Karpas-422 (cell line): ENCODE data around the gene EXT2. TPM values are rescaled to one million over a fixed set of nuclear protein-coding genes. Genes with fewer than 3 reads are reported as not detected.

ENCODE experiments used
- DNase-seq: peaks from one replicate; pipeline ENCODE4 v3.0.0-alpha.2; 2015
- H2AFZ ChIP-seq: fragments of 200-600 bp; sonication (generic); 2 replicates; pipeline ENCODE4 v1.6.1; 2014; ENCODE audit warnings: antibody characterized with exemption, low read length, mixed read lengths
- H3K27ac ChIP-seq: fragments of 200-600 bp; sonication (generic); 2 replicates; pipeline ENCODE4 v1.5.1; 2014; ENCODE audit warnings: mild to moderate bottlenecking, low read length, moderate library complexity
- H3K27me3 ChIP-seq: fragments of 200-600 bp; sonication (generic); 2 replicates; pipeline ENCODE4 v1.6.1; 2014; ENCODE audit warnings: low read length, mixed read lengths
- H3K36me3 ChIP-seq: fragments of 200-600 bp; sonication (generic); 2 replicates; pipeline ENCODE4 v1.6.1; 2014; ENCODE audit warnings: low read length, mixed read lengths; ENCODE audit not compliant: insufficient read depth
- H3K4me1 ChIP-seq: fragments of 200-600 bp; sonication (generic); 2 replicates; pipeline ENCODE4 v1.6.1; 2014; ENCODE audit warnings: mild to moderate bottlenecking, low read length, mixed read lengths
- H3K4me2 ChIP-seq: fragments of 200-600 bp; sonication (generic); 2 replicates; pipeline ENCODE4 v1.6.1; 2014; ENCODE audit warnings: low read length, low read depth, mild to moderate bottlenecking; ENCODE audit not compliant: poor library complexity, severe bottlenecking
- H3K4me3 ChIP-seq: fragments of 200-600 bp; sonication (generic); 2 replicates; pipeline ENCODE4 v1.5.1; 2014; ENCODE audit warnings: mild to moderate bottlenecking, antibody characterized with exemption, low read length, mixed read lengths
- H3K79me2 ChIP-seq: fragments of 200-600 bp; sonication (generic); 2 replicates; pipeline ENCODE4 v1.6.1; 2014; ENCODE audit warnings: mild to moderate bottlenecking, low read length, mixed read lengths
- H3K9ac ChIP-seq: fragments of 200-600 bp; sonication (generic); 2 replicates; pipeline ENCODE4 v1.6.0; 2014; ENCODE audit warnings: low read length
- H3K9me2 ChIP-seq: fragments of 200-600 bp; sonication (generic), shearing (Covaris generic); replicated peaks from 2 replicates; pipeline ENCODE4 v1.6.0; 2014; ENCODE audit warnings: mild to moderate bottlenecking, low read length, moderate library complexity; ENCODE audit not compliant: insufficient read depth
- H3K9me3 ChIP-seq: fragments of 300-700, 200-600 bp; sonication (generic); 2 replicates; pipeline ENCODE4 v1.6.1; 2014; ENCODE audit warnings: low read length, mixed read lengths
- H4K20me1 ChIP-seq: fragments of 200-600 bp; sonication (generic); 2 replicates; pipeline ENCODE4 v1.6.1; 2014; ENCODE audit warnings: mild to moderate bottlenecking, antibody characterized with exemption, low read length, low read depth; ENCODE audit not compliant: insufficient read depth
- total RNA-seq: library from RNA; depleted of rRNA; stranded (reverse); fragments of >200 nt; shearing (Covaris generic); gene quantifications from 2 replicates; pipeline ENCODE4 v1.2.3, GENCODE V29; 2014; ENCODE audit warnings: low replicate concordance

EXT2 gene
- total RNA-seq, 1 experiment from 2014 or later = 64.0 TPM

GRCh38 chr11:44149651-44150050 lies 54.2 kb downstream of the EXT2 start:
- H2AFZ ChIP-seq = no peak overlapping the region
- H3K4me1 ChIP-seq = no peaks in the 10 kb centered on the region
- no peaks in the 10 kb centered on the region for H3K79me2 ChIP-seq
- no peak overlapping the region for H3K9ac ChIP-seq
- no peak overlapping the region for H3K4me3 ChIP-seq
- no peaks in the 10 kb centered on the region for H4K20me1 ChIP-seq
- peaks cover 27% of the 10 kb centered on the region for H3K36me3 ChIP-seq
- no peak for DNase-seq
- H3K9me2 ChIP-seq = no peaks in the 10 kb centered on the region
- 0 out of 2 replicates have a peak, but pooled peaks cover 5% of the 10 kb centered on the region for H3K9me3 ChIP-seq
- H3K27me3 ChIP-seq = no peaks in the 10 kb centered on the region
- H3K27ac ChIP-seq = no peak overlapping the region
- H3K4me2 ChIP-seq = no peak overlapping the region

DNA sequence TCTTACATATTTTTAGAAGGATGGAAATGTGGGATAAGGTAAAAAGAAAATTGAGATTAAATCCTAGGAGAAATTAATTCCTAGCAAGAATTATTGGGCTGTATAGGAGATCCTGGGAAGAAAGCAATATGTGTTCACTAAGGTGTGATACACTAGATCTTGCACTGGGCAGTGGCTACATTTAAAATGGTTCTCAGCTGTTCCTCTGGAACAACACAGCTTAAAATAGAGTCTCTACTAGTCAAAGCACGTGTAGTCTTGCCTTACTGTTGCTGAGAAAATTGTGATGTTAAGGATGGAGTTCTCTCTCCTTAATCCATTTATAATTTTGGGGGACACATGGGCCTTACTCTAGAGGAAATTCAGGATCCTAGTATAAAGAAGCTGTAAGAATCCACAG lies 54.9 kb downstream of the EXT2 start:
- Histone ChIP-seq H3K4me3 (no peak overlapping the region), H3K4me1 (no peaks in the 10 kb centered on the region), H3K9me2 (no peaks in the 10 kb centered on the region), H3K27ac (no peak overlapping the region), H3K27me3 (no peaks in the 10 kb centered on the region), H2AFZ (no peak overlapping the region), H3K9me3 (0 out of 2 replicates have a peak, but pooled peaks cover 5% of the 10 kb centered on the region), H3K9ac (no peak overlapping the region), H3K4me2 (no peak overlapping the region), H3K36me3 (peaks cover 27% of the 10 kb centered on the region), H4K20me1 (no peaks in the 10 kb centered on the region), H3K79me2 (no peaks in the 10 kb centered on the region)
- DNase-seq = no peak

DNA sequence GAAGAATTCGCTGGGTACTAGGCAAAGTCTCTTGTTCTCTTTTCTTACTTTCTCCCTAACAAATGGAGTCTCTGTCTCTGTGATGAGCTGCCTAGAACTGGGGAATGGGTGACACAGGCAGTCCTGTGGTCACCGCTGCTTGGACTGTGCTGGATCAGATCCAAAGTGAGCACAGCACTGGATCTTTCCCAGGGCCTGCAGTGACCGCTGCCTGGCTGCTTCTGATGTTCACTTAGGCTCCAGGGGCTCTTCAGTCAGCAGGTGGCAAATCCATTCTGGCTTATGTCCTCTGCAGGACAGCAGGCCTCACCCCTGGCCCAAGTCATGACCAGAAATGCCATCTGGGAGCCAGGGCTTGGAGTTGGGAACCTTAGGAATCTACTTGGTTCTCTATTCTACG lies 61.5 kb downstream of the EXT2 start:
- H3K9me2 ChIP-seq = no peaks in the 10 kb centered on the region
- no peak overlapping the region for H2AFZ ChIP-seq
- no peaks in the 10 kb centered on the region for H3K27me3 ChIP-seq
- H3K36me3 ChIP-seq = peaks cover 14% of the 10 kb centered on the region; the same call in 1 of the 2 replicates
- no peak overlapping the region for H3K27ac ChIP-seq
- no peak overlapping the region for H3K4me2 ChIP-seq
- no peak overlapping the region for H3K4me3 ChIP-seq
- no peak for DNase-seq
- peaks cover 3% of the 10 kb centered on the region; the same call in 1 of the 2 replicates for H3K79me2 ChIP-seq
- H3K4me1 ChIP-seq = peaks cover 18% of the 10 kb centered on the region
- H3K9me3 ChIP-seq = no peaks in the 10 kb centered on the region
- no peaks in the 10 kb centered on the region for H4K20me1 ChIP-seq
- H3K9ac ChIP-seq = no peak overlapping the region

GRCh38 chr11:44158384-44158783 lies 62.9 kb downstream of the EXT2 start:
- Histone ChIP-seq H3K4me1 (peaks cover 29% of the 10 kb centered on the region), H4K20me1 (no peaks in the 10 kb centered on the region), H3K4me3 (no peak overlapping the region), H3K9me3 (no peaks in the 10 kb centered on the region), H3K9ac (no peak overlapping the region), H3K27ac (no peak overlapping the region), H3K4me2 (no peak overlapping the region), H3K79me2 (peaks cover 5% of the 10 kb centered on the region), H3K27me3 (no peaks in the 10 kb centered on the region), H3K9me2 (no peaks in the 10 kb centered on the region), H2AFZ (no peak overlapping the region), H3K36me3 (peaks cover 6% of the 10 kb centered on the region; the same call in 1 of the 2 replicates)
- DNase-seq = no peak

GRCh38 chr11:44159848-44160721 lies 64.6 kb downstream of the EXT2 start:
- H3K4me1 ChIP-seq = peaks cover 39% of the 10 kb centered on the region
- no peaks in the 10 kb centered on the region for H3K9me2 ChIP-seq
- no peak overlapping the region for H3K4me2 ChIP-seq
- 0 out of 2 replicates have a peak overlapping the region, but pooled peaks have one; percentile 7 for H3K27ac ChIP-seq
- H2AFZ ChIP-seq = no peak overlapping the region
- DNase-seq = no peak
- H3K79me2 ChIP-seq = peaks cover 10% of the 10 kb centered on the region
- H4K20me1 ChIP-seq = no peaks in the 10 kb centered on the region
- no peaks in the 10 kb centered on the region for H3K9me3 ChIP-seq
- no peak overlapping the region for H3K4me3 ChIP-seq
- no peak overlapping the region for H3K9ac ChIP-seq
- H3K36me3 ChIP-seq = peaks cover 4% of the 10 kb centered on the region; the same call in 1 of the 2 replicates
- H3K27me3 ChIP-seq = no peaks in the 10 kb centered on the region

DNA sequence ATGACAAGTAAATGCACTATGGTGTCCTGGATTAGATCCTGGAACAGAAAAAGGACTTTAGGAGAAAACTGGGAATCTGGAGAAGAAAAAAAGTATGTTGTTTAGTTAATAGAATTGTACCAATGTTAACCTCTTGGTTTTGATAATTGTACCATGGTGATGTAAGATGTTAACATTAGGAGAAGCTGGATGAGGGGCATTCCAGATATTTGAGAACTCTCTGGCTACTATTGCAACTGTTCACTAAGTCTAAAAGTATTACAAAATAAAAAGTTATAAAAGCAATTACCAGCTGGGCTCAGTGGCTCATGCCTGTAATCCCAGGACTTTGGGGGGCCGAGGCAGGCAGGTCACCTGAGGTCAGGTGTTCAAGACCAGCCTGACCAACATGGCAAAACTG lies 66.5 kb downstream of the EXT2 start:
- Histone ChIP-seq H3K4me2 (no peak overlapping the region), H3K4me1 (peaks cover 39% of the 10 kb centered on the region), H3K4me3 (no peak overlapping the region), H3K27me3 (no peaks in the 10 kb centered on the region), H4K20me1 (no peaks in the 10 kb centered on the region), H3K27ac (no peak overlapping the region), H3K9ac (no peak overlapping the region), H3K9me2 (no peaks in the 10 kb centered on the region), H2AFZ (no peak overlapping the region), H3K79me2 (peaks cover 13% of the 10 kb centered on the region), H3K9me3 (no peaks in the 10 kb centered on the region), H3K36me3 (peaks cover 4% of the 10 kb centered on the region; the same call in 1 of the 2 replicates)
- DNase-seq = no peak

- H3K9me3 ChIP-seq = no peaks in the 10 kb centered on the region
- no peak overlapping the region for H3K4me3 ChIP-seq
- no peak overlapping the region for H2AFZ ChIP-seq
- peaks cover 4% of the 10 kb centered on the region; the same call in 1 of the 2 replicates for H3K36me3 ChIP-seq
- no peaks in the 10 kb centered on the region for H3K9me2 ChIP-seq
- H3K27me3 ChIP-seq = no peaks in the 10 kb centered on the region
- H3K4me1 ChIP-seq = peaks cover 39% of the 10 kb centered on the region
- no peak overlapping the region for H3K27ac ChIP-seq
- H3K4me2 ChIP-seq = no peak overlapping the region
- no peak for DNase-seq
- H3K9ac ChIP-seq = no peak overlapping the region
- no peaks in the 10 kb centered on the region for H4K20me1 ChIP-seq
- peaks cover 13% of the 10 kb centered on the region for H3K79me2 ChIP-seq
Observed at GRCh38 chr11:44162662-44163061, 67.2 kb downstream of the EXT2 start.

- H3K4me1 ChIP-seq = peaks cover 21% of the 10 kb centered on the region
- H3K27ac ChIP-seq = no peak overlapping the region
- no peak overlapping the region for H2AFZ ChIP-seq
- H3K9ac ChIP-seq = no peak overlapping the region
- peaks cover 10% of the 10 kb centered on the region for H3K79me2 ChIP-seq
- H4K20me1 ChIP-seq = no peaks in the 10 kb centered on the region
- no peaks in the 10 kb centered on the region for H3K36me3 ChIP-seq
- H3K9me2 ChIP-seq = no peaks in the 10 kb centered on the region
- H3K27me3 ChIP-seq = no peaks in the 10 kb centered on the region
- H3K4me3 ChIP-seq = no peak overlapping the region
- no peaks in the 10 kb centered on the region for H3K9me3 ChIP-seq
- no peak for DNase-seq
- no peak overlapping the region for H3K4me2 ChIP-seq
Observed at GRCh38 chr11:44165432-44165831, 70.0 kb downstream of the EXT2 start.
